Prostate gland (tissue), 2 donors: ENCODE data around the gene RCOR1.

ENCODE experiments used
- POLR2A ChIP-seq: fragments of 450-650 bp; IDR thresholded peaks from one replicate; pipeline ENCODE4 v1.6.1; 2016; ENCODE audit warnings: antibody characterized with exemption, mild to moderate bottlenecking
- POLR2AphosphoS5 ChIP-seq: sonication (generic); formaldehyde crosslinking; IDR thresholded peaks from one replicate; pipeline ENCODE4 v1.6.1; 2017; ENCODE audit warnings: antibody characterized with exemption
- TF ChIP-seq, protein P1 (sequence below), 4 experiments: fragments of 200-600 bp in 2 of 4; fragments of 450-650 bp in 2 of 4; sonication (generic) in 2 of 4; IDR thresholded peaks; 1 replicate in 3 of 4; 2 replicates in 1 of 4; pipeline ENCODE4 v1.5.1; 2016 to 2019; ENCODE audit warnings: antibody characterized with exemption in 4 of 4, mild to moderate bottlenecking in 2 of 4, moderate library complexity in 2 of 4

DNA sequence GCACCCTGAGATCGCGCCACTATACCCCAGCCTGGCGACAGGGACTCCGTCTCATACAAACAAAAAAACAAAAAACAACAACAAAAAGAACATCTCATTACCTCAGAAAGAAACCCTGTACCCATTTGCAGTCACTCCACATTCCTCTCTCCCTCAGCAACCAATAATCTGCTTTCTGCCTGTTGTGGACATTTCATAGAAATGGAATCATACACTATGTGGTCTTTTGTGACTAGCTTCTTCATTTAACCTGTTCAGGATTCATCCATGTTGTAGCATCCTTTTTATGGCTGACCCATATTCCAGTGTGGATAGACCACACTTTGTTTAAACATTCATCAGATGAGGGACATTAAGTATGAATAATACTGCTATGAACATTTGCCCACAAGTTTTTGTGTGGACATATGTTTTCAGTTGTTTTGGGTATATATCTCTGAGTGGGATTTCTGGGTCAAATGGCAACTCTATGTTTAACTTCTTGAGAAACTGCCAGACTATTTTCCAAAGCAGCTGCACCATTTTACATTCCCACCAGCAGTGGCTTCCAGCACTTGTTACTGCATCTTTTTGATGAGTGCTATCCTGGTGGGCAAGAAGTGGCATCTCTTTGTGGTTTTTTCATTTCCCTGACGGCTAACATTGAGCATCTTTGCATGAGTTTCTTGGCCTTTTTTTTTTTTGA is 5.9 kb upstream of the RCOR1 start:
- TF ChIP-seq POLR2A (no peak), POLR2AphosphoS5 (no peak)
- TF ChIP-seq, protein P1, sequence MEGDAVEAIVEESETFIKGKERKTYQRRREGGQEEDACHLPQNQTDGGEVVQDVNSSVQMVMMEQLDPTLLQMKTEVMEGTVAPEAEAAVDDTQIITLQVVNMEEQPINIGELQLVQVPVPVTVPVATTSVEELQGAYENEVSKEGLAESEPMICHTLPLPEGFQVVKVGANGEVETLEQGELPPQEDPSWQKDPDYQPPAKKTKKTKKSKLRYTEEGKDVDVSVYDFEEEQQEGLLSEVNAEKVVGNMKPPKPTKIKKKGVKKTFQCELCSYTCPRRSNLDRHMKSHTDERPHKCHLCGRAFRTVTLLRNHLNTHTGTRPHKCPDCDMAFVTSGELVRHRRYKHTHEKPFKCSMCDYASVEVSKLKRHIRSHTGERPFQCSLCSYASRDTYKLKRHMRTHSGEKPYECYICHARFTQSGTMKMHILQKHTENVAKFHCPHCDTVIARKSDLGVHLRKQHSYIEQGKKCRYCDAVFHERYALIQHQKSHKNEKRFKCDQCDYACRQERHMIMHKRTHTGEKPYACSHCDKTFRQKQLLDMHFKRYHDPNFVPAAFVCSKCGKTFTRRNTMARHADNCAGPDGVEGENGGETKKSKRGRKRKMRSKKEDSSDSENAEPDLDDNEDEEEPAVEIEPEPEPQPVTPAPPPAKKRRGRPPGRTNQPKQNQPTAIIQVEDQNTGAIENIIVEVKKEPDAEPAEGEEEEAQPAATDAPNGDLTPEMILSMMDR (IDR thresholded peaks at IDR 0.05) = no peak
